ENCODE data around the gene TUSC2. TPM values are rescaled to one million over a fixed set of nuclear protein-coding genes. Genes with fewer than 3 reads are reported as not detected.

Gene TUSC2
- total and polyA plus RNA-seq, 2 of the 13 experiments (the other 11 are each of a cell fraction or from before 2014, with no cell fraction given): 36.7 to 39.1 TPM

- TF ChIP-seq ZNF160 (CRISPR knock-in tag; IDR thresholded peaks at IDR 0.05) (no peak), ARID3A (IDR thresholded peaks at IDR 0.05; ENCODE audit: low read depth, low read length) (no peak), ATF1 (CRISPR knock-in tag; IDR thresholded peaks at IDR 0.05) (0 out of 2 replicates have a peak, but pooled peaks have one; percentile 53), SSRP1 (CRISPR knock-in tag; IDR thresholded peaks at IDR 0.05) (no peak), CBFB (CRISPR knock-in tag; IDR thresholded peaks at IDR 0.05) (0 out of 2 replicates have a peak, but pooled peaks have one; percentile 44), ZNF296 (CRISPR knock-in tag; conservative IDR thresholded peaks at IDR 0.05) (no peak), THAP9 (CRISPR knock-in tag; IDR thresholded peaks at IDR 0.05; ENCODE audit: borderline replicate concordance) (peak; percentile 27; the same call in 1 of the 2 replicates), ZBTB7A (CRISPR knock-in tag; IDR thresholded peaks at IDR 0.05) (no peak), ETV6 (CRISPR knock-in tag; conservative IDR thresholded peaks at IDR 0.05) (peak; percentile 10; the same call in 1 of the 2 replicates), ZNF589 (CRISPR knock-in tag; conservative IDR thresholded peaks at IDR 0.05) (no peak), HCFC1 (IDR thresholded peaks at IDR 0.05; ENCODE audit: low read depth, low read length) (peak; percentile 52; the same call in 1 of the 2 replicates), ZBTB2 (CRISPR knock-in tag; IDR thresholded peaks at IDR 0.05; ENCODE audit: low read depth) (0 out of 2 replicates have a peak, but pooled peaks have one; percentile 12), EED (CRISPR knock-in tag; IDR thresholded peaks at IDR 0.05) (peak; percentile 84; the same call in 1 of the 2 replicates), ZNF605 (CRISPR knock-in tag; IDR thresholded peaks at IDR 0.05) (peak; percentile 75), RAD21 (CRISPR knock-in tag; IDR thresholded peaks at IDR 0.05) (peak; percentile 39; the same call in 1 of the 2 replicates), ZFY (CRISPR knock-in tag; IDR thresholded peaks at IDR 0.05) (peak; percentile 87), FOXP4 (CRISPR knock-in tag; IDR thresholded peaks at IDR 0.05) (peak; percentile 40; the same call in 1 of the 2 replicates), REL (CRISPR knock-in tag; conservative IDR thresholded peaks at IDR 0.05) (no peak), KDM2A (CRISPR knock-in tag; IDR thresholded peaks at IDR 0.05; ENCODE audit: borderline replicate concordance, low read depth) (peak; percentile 95), ZNF777 (CRISPR knock-in tag; IDR thresholded peaks at IDR 0.05) (0 out of 2 replicates have a peak, but pooled peaks have one; percentile 31), FOXA1 (IDR thresholded peaks at IDR 0.05) (no peak), FOXA1 (CRISPR knock-in tag; IDR thresholded peaks at IDR 0.05) (peak; percentile 14; the same call in 1 of the 2 replicates)
Observed at GRCh38 chr3:50327943-50328691, at the start of gene TUSC2 (continued).

All from HepG2 (cell line).